Measurements from ENCODE around the gene CHURC1. TPM values are rescaled to one million over a fixed set of nuclear protein-coding genes. Genes with fewer than 3 reads are reported as not detected.

CHURC1 gene
- total RNA-seq, 2 donors from 2014 or later: 56.7 to 63.2 TPM

DNA sequence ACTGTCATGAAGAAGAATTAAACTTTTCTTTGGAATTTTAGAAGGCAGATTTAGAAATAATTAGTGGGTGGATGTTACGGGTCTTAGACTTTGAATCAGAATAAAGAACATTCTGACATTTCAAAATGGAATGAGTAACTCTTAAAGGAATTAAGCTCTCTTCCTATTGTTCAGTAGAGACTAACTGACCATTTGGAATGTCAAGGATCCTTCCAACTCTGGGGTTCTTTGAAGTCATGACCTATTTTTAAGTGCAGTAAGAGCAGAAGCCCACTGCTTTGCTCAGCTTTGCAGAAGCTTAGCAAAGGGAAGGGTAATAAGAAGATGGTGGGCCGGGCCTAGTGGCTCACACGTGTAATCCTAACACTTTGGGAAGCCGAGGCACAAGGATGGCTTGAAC is 4.0 kb downstream of the CHURC1 start:
- no peaks in the 10 kb centered on the region for H3K27me3 ChIP-seq (ENCODE audit: control insufficient read depth, insufficient read depth, low read length, poor library complexity, severe bottlenecking)

GRCh38 chr14:64919215-64919614 is 5.0 kb downstream of the CHURC1 start:
- H3K9ac ChIP-seq (ENCODE audit: extremely low read depth, low read length, poor library complexity, severe bottlenecking): no peak overlapping the region
- no peaks in the 10 kb centered on the region for H3K27me3 Mint-ChIP-seq (ENCODE audit: insufficient read depth)
- peaks cover 16% of the 10 kb centered on the region for H3K36me3 Mint-ChIP-seq (ENCODE audit: low read depth)
- peaks cover 3% of the 10 kb centered on the region for H3K4me1 ChIP-seq (ENCODE audit: control insufficient read depth, insufficient read depth, low read length)
- TF ChIP-seq CTCF (conservative IDR thresholded peaks at IDR 0.05): no peak
- H3K9me3 ChIP-seq (ENCODE audit: control insufficient read depth, low read length): no peaks in the 10 kb centered on the region
- H3K4me1 Mint-ChIP-seq: peaks cover 14% of the 10 kb centered on the region
- DNase-seq: no peak
- H3K9me3 Mint-ChIP-seq: no peaks in the 10 kb centered on the region
- H3K27me3 ChIP-seq (ENCODE audit: control insufficient read depth, insufficient read depth, low read length, poor library complexity, severe bottlenecking): no peaks in the 10 kb centered on the region
- H3K36me3 ChIP-seq (ENCODE audit: control insufficient read depth, insufficient read depth, low read length): peaks cover 5% of the 10 kb centered on the region
- no peak overlapping the region for H3K4me3 ChIP-seq (ENCODE audit: low read length)
- H3K27ac Mint-ChIP-seq: peak overlapping the region; percentile 5
- no peak overlapping the region for H3K27ac ChIP-seq (ENCODE audit: low read depth, low read length)
- H3K4me3 Mint-ChIP-seq: no peak overlapping the region

More for the DNA sequence above, 4.0 kb downstream of the CHURC1 start:
- Histone ChIP-seq H3K4me3 (ENCODE audit: low read length) (no peak overlapping the region), H3K27ac (ENCODE audit: low read depth, low read length) (no peak overlapping the region), H3K9me3 (ENCODE audit: control insufficient read depth, low read length) (no peaks in the 10 kb centered on the region), H3K9ac (ENCODE audit: extremely low read depth, low read length, poor library complexity, severe bottlenecking) (no peak overlapping the region), H3K36me3 (ENCODE audit: control insufficient read depth, insufficient read depth, low read length) (no peaks in the 10 kb centered on the region), H3K4me1 (ENCODE audit: control insufficient read depth, insufficient read depth, low read length) (no peaks in the 10 kb centered on the region)
- Mint-ChIP-seq H3K4me3 (no peak overlapping the region), H3K27me3 (ENCODE audit: insufficient read depth) (no peaks in the 10 kb centered on the region), H3K27ac (peak overlapping the region; percentile 7), H3K4me1 (peaks cover 8% of the 10 kb centered on the region), H3K36me3 (ENCODE audit: low read depth) (peaks cover 16% of the 10 kb centered on the region), H3K9me3 (no peaks in the 10 kb centered on the region)
- no peak for TF ChIP-seq CTCF (conservative IDR thresholded peaks at IDR 0.05)
- WGBS, 2 experiments (ENCODE audit: insufficient coverage in 1 of 2, insufficient read length in 1 of 2): 86 to 88% methylated on average over 4 of the region's 4 CpGs
- DNase-seq: no peak

DNA sequence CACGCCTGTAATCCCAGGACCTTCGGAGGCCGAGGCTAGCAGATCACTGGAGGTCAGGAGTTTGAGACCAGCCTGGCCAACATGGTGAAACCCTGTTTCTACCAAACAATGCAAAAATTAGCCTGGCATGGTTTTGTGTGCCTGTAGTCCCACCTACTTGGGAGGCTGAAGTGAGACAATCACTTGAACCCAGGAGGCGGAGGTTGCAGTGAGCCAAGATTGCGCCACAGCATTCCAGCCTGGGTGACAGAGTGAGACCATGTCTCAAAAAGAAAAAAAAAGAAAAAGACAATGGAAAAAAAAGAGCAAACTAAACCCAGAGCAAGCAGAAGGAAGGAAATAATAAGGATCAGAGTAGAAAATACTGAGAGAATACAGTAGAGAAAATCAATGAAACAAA is 5.4 kb downstream of the CHURC1 start:
- Histone ChIP-seq H3K36me3 (ENCODE audit: control insufficient read depth, insufficient read depth, low read length) (peaks cover 9% of the 10 kb centered on the region), H3K27me3 (ENCODE audit: control insufficient read depth, insufficient read depth, low read length, poor library complexity, severe bottlenecking) (no peaks in the 10 kb centered on the region), H3K27ac (ENCODE audit: low read depth, low read length) (no peak overlapping the region), H3K4me3 (ENCODE audit: low read length) (no peak overlapping the region), H3K4me1 (ENCODE audit: control insufficient read depth, insufficient read depth, low read length) (peaks cover 7% of the 10 kb centered on the region), H3K9me3 (ENCODE audit: control insufficient read depth, low read length) (no peaks in the 10 kb centered on the region), H3K9ac (ENCODE audit: extremely low read depth, low read length, poor library complexity, severe bottlenecking) (no peak overlapping the region)
- Mint-ChIP-seq H3K4me1 (peaks cover 17% of the 10 kb centered on the region), H3K27ac (peak overlapping the region; percentile 5), H3K27me3 (ENCODE audit: insufficient read depth) (no peaks in the 10 kb centered on the region), H3K9me3 (no peaks in the 10 kb centered on the region), H3K36me3 (ENCODE audit: low read depth) (peaks cover 16% of the 10 kb centered on the region), H3K4me3 (no peak overlapping the region)
- no peak for DNase-seq
- TF ChIP-seq CTCF (conservative IDR thresholded peaks at IDR 0.05): no peak
- 70 to 83% methylated on average over 5 of the region's 5 CpGs for WGBS, 2 experiments (ENCODE audit: insufficient coverage in 1 of 2, insufficient read length in 1 of 2)
